Measurements from ENCODE around the gene CNTNAP2.

- TF ChIP-seq CTCF (IDR thresholded peaks at IDR 0.05; ENCODE audit: borderline replicate concordance, extremely low read depth, low read length, poor library complexity, severe bottlenecking) (no peak), EZH2 (IDR thresholded peaks at IDR 0.05; ENCODE audit: borderline replicate concordance, low read depth, low read length, severe bottlenecking) (no peak)
These were observed 1717.4 kb downstream of the CNTNAP2 start for GRCh38 chr7:147833970-147834369.
